ENCODE results near the gene SYNDIG1L. TPM values are rescaled to one million over a fixed set of nuclear protein-coding genes. Genes with fewer than 3 reads are reported as not detected.
"Not testable (repeated sequence)": the region's sequence is repeated elsewhere in the genome, so short reads cannot be mapped to it uniquely, and the experiment has no call there.

SYNDIG1L gene
- total and polyA plus RNA-seq, 3 donors from 2014 or later, result 0.16 to 0.25 (median 0.21) TPM

- no peaks in the 10 kb centered on the region for H3K36me3 ChIP-seq (ENCODE audit: low read depth, missing control alignments)
- no peaks in the 10 kb centered on the region for H3K9me3 ChIP-seq
- H3K27ac ChIP-seq, result no peak overlapping the region
- DNase-seq, result no peak
- intact Hi-C loops (cut with DNase I; ENCODE audit: low total_unique reads), result no loop called here
- no peaks in the 10 kb centered on the region for H3K27me3 ChIP-seq
- WGBS, 2 donors, result 77 to 88% methylated on average over 13 to 17 of the region's 17 CpGs
- H3K4me1 ChIP-seq, result peaks cover 4% of the 10 kb centered on the region
- no peak overlapping the region for H3K4me3 ChIP-seq
- TF ChIP-seq POLR2A (IDR thresholded peaks at IDR 0.05) (no peak), CTCF (IDR thresholded peaks at IDR 0.05) (no peak)
Measured at GRCh38 chr14:74456684-74457564, 30.9 kb upstream of the SYNDIG1L start.

DNA sequence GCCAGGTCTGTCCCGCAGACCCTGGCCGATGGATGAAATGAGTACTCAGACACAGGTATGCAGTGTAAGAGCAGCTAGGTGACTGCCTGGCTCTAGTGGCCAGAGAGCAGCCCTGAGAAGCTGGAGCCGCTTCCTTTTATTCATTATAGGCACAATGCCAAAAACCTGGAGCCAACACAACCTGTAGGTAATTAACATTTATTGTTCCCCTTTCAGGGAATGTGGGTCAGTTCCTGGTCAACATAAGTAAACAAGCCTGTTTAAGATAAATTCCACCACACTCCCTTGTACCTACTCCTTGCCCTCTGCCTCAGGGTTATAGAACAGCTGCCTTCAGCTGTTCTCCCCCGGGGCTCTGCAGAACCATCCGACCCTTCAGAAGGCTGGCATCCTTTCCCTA is 28.4 kb upstream of the SYNDIG1L start:
- H3K36me3 ChIP-seq (ENCODE audit: low read depth, missing control alignments); DNase-seq; H3K27ac ChIP-seq; H3K9me3 ChIP-seq; H3K4me3 ChIP-seq; H3K27me3 ChIP-seq; H3K4me1 ChIP-seq; intact Hi-C loops (cut with DNase I; ENCODE audit: low total_unique reads): not testable (repeated sequence)
- 62 to 70% methylated on average over 5 of the region's 5 CpGs for WGBS, 2 donors

DNA sequence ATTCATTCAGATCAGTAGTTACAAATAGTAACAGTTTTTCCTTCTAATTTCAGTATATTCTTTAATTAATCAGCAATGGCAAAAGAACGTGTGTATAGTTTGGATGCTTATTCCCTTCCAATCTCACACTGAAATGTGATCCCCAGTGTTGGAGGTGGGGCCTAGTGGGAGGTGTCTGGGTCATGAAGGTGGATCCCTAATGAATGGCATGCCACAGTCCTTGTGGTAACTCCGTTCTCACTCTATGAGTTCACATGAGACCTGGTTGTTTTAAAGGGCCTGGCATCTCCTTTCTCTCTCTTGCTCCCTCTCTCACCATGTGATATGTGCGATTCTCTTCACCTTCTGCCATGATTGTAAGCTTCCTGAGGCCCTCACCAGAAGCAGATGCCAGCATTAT is 18.9 kb upstream of the SYNDIG1L start:
- Histone ChIP-seq H3K4me1 (no peaks in the 10 kb centered on the region), H3K4me3 (no peak overlapping the region), H3K9me3 (no peaks in the 10 kb centered on the region), H3K27me3 (no peaks in the 10 kb centered on the region), H3K27ac (no peak overlapping the region), H3K36me3 (ENCODE audit: low read depth, missing control alignments) (no peaks in the 10 kb centered on the region)
- 23 to 47% methylated on average over 3 of the region's 3 CpGs for WGBS, 2 donors
- TF ChIP-seq POLR2A (IDR thresholded peaks at IDR 0.05) (no peak), CTCF (IDR thresholded peaks at IDR 0.05) (no peak)
- no peak for DNase-seq
- intact Hi-C loops (cut with DNase I; ENCODE audit: low total_unique reads), result no loop called here

GRCh38 chr14:74442757-74443156 is 16.7 kb upstream of the SYNDIG1L start:
- no peaks in the 10 kb centered on the region for H3K9me3 ChIP-seq
- H3K4me1 ChIP-seq, result no peaks in the 10 kb centered on the region
- no peak overlapping the region for H3K4me3 ChIP-seq
- no peak overlapping the region for H3K27ac ChIP-seq
- intact Hi-C loops (cut with DNase I; ENCODE audit: low total_unique reads), result no loop called here
- DNase-seq, result no peak
- TF ChIP-seq CTCF (IDR thresholded peaks at IDR 0.05), result no peak
- no peak for TF ChIP-seq POLR2A (IDR thresholded peaks at IDR 0.05)
- H3K27me3 ChIP-seq, result no peaks in the 10 kb centered on the region
- no peaks in the 10 kb centered on the region for H3K36me3 ChIP-seq (ENCODE audit: low read depth, missing control alignments)

DNA sequence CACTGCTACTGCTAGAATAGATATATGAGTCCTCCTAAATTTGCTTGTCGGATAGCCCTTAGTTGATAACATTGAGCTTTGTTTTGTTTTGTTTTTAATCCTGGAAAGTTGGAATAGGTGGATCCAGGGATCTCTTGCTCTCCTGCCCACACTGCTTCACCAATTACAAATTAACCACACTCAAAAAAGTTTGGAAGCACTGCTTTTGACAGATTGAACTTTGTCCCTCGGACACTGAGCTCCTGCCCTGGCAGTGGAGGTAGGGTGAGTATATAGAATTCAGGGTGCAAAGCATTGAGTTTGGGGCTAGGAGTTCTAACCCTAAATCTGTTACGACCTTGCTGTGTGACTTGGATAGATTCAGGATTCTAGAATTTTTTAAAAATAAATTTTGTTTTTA is 15.1 kb upstream of the SYNDIG1L start:
- H3K4me3 ChIP-seq, result no peak overlapping the region
- no peaks in the 10 kb centered on the region for H3K27me3 ChIP-seq
- DNase-seq, result no peak
- WGBS, 2 donors, result 82 to 83% methylated on average over 3 of the region's 3 CpGs
- no peaks in the 10 kb centered on the region for H3K9me3 ChIP-seq
- intact Hi-C loops (cut with DNase I; ENCODE audit: low total_unique reads), result no loop called here
- no peak overlapping the region for H3K27ac ChIP-seq
- no peaks in the 10 kb centered on the region for H3K4me1 ChIP-seq
- no peak for TF ChIP-seq POLR2A (IDR thresholded peaks at IDR 0.05)
- TF ChIP-seq CTCF (IDR thresholded peaks at IDR 0.05), result no peak
- H3K36me3 ChIP-seq (ENCODE audit: low read depth, missing control alignments), result no peaks in the 10 kb centered on the region

All from testis (tissue), 3 donors.